GM18870 (cell line): ENCODE results near the gene ZNF334.

Experiments
- ATAC-seq: cut with Tn5 transposase; IDR thresholded peaks from one replicate; pipeline ENCODE4 v1.9.1; 2021; ENCODE audit warnings: moderate library complexity; ENCODE audit not compliant: unreplicated experiment

Gene ZNF334

DNA sequence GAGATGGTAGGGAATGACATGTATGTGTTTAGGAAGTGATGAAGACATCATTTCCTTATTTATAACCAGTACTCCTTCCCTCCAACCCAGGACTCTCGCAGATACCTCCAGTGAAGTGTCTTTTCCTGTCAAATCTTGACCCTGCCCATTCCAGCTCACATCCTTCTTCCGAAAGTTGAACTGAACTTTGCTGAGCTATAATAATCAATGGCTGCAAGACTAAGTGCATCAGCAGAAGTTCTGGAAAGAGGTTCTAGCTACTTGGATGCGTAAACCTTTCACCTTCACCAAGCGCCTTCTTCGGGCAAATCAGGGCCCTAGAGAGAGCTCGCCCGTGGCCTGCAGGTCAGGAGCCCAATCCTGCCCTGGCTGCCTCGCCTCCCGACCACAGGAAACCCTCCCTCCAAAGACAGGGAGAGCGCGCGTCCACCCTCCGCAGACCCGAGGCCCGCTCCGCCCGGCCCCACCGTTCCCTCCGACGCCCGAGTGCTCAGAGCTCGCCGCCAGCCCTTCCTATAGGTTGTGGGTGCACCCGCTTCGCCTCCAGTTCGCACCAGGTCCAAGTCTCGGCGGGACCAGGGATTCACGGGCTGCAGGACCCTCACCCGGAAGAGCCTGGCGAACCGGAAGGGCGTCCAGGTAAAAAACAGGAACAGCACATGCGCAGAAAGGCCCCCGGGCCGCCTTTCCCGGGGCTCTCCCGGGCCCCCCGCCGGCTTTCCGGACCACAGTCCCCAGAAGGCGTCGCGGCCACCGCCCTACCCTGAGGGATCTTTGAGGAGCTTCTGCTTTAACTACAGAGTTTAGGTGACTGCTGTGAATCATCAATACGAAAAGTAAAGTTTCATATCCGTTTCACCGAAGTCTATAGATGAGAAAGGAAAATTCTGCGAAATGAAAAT is at the start of gene ZNF334:
TSS of gene ZNF334 (minus strand) at position 617 of the 902 bp plus-strand sequence. CDS start 1,457 bp downstream, outside the sequence.
- ATAC-seq = no peak

DNA sequence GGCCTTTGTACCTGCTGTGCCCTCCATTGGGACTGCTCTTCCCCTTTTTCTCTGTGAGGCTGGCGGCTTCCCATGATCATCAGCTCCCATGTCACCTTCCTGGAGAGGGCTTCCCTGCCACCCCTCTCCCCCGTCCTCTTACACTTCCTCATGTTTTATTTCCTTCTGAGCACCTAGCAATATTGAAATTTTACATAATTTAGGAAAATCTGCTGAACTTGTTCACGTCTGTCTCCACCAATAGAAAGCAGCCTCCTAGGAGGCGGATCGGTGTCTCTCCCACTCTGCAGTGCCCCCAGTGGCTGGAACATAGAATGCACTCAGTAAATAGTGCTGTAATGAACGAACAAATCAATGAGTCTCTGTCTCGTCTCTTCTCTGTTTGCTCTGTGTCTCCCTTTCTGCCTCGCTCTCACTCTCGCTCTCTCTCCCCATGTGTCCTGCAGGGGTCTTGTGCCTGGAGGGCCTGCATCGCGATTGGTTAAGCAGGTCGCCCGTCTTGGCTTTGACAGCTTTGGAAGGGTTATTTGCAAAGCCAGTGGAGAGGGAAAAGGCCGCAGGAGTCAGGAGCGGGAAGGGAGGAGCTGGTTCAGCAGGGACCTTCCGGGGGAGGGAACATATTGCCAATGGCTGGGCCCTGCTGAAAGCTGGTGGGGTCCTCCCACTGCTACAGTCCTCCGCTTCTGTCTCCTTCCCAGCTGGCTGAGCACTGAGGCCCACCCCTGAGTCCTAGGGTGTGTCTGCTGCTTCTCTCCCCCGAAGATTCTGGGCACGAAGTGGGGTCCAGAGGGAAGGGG is 49.2 kb upstream of the ZNF334 start:
- ATAC-seq = no peak

DNA sequence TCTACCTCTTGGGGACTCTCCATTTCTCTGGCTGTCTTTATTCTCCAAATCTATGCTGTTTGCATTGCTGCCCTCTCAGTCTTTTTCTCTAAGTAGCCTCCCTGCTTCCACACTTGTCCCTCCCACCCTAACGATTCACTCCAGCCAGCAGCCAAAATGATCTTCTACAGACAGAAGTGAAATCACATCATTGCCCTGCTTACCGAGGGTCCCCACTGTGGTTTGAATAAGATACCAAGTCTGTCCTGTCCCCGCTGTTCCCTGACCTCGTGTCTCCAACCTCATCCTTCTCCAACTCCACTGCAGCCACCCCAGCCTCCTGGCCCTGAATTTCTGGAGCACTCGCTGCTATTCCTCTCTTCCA is 48.6 kb upstream of the ZNF334 start:
- ATAC-seq = no peak

DNA sequence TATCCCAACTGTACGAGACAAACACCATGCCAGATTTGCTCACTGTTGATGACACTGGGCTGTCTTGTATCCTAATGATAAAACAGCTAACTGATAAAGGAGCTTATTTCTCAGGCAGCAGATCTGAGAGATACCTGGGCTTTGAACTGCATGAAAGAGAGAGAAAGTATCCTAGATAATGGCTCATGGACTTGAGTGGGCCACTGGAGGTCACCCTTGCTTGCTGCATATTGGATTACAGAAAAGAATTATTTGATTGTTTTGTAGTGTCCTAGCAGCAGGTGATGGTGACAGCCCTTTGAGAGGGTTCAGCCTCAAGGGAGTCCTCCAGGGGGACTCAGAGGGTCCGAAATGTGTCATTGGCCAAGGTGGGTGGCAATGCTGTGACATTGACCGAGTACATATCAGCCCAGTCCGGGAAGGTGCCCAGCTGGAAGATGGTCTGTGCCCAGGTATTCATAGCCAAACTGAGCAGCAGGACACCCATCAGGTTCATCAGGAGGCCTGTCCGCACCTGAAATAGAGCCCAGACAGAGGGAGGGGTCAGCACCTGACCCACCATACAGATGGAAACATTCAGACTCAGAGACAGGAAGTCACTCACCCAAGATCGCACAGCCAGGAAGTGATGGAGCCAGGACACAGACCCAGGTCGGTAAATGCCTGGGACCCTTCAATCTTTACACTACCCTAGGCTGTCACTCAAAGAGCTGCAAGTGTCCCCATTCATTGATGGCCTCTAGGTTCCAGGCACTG is 46.5 kb upstream of the ZNF334 start:
- ATAC-seq = no peak

DNA sequence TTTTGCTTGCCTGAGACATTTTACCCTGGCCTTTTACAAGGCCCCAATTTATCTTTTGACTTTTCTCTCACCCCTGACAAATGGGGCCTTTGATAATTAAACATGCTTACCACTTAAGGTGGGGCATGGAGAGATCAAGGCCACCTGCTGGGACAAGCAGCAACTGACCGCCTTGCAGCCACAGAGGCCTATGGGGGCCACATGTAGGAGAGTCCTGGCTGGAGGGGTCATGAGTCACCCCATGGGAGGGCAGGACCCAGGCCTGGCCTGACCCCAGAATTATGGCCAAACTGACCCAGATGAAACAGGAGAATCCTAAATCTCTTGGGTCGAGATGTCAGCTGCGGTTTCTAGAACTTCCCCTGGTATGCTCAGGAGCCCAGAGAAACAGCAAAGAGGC is 45.6 kb upstream of the ZNF334 start:
- ATAC-seq = no peak

DNA sequence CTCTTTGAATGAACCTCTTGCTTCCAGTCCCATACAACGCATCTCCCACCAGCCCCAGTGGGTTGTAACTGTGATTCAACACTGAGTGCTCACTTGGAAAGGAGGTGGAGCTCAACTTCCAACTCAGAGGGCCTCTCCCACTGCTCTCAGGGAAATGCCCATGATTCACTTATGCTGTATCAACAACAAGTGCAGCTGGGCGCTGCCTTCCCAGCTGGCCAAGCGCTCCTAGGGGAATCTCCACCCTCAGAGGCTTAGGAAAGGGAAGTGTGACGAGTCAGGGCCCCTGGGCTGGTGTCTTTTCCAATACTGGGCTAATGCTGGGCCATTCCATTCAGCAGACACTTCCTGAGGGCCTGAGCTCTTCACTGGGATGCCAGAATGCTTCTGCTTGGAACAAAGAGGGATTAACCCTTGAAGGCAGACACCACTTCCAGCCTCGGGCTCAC is 45.2 kb upstream of the ZNF334 start:
- no peak for ATAC-seq

DNA sequence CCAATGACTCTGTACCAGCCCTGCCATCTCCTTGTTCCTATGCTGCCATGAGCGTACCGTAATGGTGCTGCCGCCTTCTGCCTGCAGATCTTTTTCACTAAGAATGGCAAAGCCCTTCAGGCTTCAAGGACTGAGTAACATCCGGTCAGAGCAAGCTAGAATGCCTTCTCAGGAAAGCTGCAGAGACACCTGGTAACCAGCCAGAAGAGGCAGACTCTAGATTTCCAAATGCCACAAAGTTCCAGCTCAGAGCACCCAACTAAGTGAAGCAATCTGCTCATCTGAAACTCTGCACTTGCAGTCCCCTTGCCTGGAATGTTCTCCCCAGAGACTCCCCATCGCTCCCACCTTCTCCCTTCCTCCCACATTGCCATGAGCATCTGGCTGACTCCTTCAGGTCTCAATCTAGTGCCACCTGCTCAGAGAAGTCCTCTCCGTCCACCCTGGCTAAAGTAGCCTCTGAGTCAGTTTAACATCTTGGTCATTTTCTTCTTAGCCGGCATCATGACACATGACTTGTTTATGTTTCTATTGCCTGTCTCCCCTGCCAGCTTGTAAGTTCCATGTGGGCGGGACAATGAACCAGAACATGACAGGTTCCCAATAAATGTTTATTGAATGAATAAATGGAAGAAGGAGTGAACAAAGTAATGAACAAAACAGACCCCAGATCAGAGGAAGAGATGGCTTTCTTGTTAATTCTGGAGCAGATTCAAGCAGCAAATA is 44.0 kb upstream of the ZNF334 start:
- no peak for ATAC-seq

DNA sequence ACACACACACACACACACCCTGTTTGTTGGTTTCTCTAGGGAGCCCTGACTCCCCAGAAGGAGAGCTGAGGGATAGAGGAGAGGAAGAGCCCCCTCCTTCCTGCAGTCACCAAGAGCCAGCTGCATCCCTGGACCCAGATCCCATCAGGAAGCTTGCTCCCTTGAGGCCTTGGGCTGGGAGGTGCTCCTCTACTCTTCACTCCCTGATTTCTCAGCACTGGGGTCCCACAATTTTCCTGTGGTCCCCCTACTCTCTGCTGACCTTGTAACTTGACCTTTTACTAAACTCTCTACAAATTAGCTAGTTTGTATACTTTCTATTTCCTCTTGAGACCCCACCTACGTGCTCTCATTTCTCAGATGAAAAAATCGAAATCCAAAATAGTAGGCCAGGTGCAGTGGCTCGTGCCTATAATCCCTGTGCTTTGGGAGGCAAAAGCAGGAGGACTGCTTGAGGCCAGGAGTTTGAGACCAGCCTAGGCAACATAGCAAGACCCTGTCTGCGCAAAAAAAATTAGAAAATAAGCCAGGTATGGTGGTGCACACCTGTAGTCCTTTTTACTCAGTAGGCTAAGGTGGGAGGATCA is 42.1 kb upstream of the ZNF334 start:
- no peak for ATAC-seq

DNA sequence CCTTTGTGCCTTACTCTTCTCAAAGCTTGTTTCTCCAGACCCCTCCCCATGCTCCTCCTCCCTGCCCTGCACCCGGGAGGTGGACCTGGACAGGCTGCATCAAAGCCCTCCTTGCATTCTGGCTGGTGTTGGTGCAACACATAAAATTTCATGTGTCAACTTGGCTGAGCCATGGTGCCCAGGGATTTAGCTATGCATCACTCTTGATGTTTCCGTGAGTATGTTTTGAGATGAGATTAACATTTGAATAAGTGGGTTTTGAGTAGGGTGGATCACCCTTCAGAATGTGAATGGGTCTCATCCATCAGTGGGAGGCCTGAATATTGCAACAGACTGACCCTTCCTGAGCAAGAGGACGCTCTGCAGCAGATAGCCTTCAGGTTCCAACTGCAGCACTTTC is 41.5 kb upstream of the ZNF334 start:
- ATAC-seq = no peak

DNA sequence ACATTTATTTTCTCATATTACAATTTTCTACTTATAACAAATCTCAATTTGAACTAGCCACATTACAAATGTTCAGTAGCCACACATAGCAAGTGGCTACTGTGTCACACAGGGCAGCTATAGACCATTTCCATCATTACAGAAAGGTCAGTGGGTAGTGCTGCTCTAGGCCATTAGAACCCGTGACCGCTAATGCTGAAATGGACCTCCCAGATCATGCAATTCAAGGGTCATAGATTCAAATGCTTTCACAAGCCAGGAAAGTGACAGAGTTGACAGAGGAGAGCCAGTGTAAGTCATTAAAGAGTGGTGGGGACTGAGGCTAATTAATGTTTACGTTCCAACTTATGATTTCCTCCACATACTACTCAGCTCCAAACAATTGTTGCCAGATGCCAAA is 40.6 kb upstream of the ZNF334 start:
- ATAC-seq = no peak

DNA sequence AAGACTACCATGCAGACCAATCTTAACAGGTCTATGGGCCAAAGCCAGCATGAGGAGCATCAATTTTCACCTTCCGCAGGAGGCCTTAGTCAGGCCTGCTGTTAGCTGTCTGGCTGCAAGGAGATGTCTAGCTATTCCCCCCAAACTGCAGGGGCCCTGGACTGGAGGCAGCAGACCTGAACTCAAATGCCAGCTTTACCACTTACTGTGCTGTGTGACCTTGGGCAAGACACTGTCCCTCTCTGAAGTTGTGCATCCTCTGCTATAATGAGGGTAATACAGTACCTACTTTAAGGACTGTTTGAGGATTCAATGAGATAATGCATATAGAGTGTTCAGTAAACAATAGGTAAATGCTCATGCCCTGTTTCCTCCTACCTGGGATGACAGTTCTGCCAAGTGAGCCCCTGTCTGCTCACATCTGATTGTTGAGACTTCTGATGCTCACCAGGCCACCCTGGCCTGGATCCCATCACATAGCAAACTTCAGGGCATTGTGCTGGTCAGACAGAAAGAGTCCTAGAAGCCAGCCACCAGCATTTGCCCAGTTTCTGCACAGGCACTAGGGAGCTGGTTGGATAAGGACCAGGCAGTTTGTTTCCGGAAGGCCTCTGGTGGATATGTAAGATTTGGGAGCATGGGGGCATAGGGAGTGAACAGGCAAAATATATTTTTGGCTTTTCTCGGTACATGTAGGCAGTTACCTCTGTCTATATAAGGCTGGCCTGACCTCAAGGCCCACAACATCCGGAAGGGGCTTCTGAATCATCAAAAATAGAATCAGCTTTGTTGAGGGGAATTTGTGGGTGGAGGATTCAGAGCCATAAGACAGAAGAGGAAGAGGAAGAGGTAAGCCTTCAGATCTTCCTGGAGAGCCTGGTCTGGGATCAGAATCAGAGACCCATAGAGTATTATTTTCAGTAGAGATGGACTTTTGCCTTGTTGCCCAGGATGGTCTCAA is 39.4 kb upstream of the ZNF334 start:
- peak; percentile 70 for ATAC-seq

DNA sequence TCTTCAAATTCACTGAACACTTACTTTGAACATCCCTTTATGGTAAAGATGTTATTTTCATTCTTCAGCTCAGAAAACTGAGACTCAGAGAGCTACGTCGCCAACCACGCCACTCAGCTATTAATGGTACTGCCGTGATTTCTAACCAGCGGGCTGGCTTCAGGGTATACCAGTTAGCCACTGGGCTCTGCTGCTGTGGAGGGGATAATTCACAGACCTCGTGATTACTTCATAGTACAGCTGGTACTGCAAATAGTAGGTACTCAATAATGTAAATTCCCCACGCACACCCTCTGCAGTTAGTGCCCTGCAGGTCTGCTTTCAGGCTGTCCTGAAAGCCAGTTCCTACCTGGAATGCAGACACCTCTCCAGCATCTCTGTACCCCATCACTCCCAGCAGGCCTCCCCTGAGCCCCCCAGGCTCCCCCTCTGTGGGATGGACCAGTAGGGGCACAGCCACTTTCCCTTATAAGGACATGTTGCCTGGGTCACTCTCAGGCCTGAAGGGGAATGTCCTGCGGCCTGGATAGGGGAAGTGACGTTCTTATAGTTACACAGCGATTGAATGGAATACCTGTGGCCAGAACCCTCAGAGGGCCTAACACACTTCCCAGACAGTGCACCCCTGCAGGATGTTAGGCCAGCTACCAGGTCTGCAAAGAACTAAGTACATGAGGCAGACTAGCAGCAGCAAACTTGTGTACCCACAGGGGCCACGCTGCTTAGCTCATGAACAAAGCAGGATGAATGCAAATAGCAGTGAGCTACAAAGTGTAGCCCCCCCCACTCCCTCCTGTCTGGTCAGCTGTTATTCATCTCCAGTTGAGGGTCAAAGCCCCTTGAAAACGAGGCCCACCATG is 38.4 kb upstream of the ZNF334 start:
- no peak for ATAC-seq

DNA sequence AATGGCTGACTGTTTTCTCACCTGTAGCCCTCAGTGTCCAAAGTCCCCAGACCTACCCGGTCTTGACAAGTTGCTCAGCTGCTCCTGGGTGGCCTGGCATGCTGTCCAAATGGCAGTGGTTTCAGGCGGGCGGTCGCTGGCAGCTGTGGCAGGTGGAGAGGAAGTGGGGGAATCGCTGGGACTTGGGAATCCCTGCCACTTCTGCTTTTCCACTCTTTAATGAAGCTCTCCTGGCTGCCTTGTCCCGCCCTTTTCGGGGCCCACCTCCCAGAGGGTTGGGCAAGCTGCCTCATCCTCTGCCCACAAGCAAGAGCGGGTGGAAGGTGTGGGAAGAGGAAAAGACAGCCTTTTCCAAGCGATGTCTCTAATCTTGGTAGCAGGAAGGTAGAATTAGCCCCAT is 37.1 kb upstream of the ZNF334 start, which contains the start of gene OCSTAMP:
TSS of gene OCSTAMP (minus strand) at position 194 of the 400 bp plus-strand sequence. CDS start at position 100, 94 bp downstream.
- ATAC-seq = no peak

DNA sequence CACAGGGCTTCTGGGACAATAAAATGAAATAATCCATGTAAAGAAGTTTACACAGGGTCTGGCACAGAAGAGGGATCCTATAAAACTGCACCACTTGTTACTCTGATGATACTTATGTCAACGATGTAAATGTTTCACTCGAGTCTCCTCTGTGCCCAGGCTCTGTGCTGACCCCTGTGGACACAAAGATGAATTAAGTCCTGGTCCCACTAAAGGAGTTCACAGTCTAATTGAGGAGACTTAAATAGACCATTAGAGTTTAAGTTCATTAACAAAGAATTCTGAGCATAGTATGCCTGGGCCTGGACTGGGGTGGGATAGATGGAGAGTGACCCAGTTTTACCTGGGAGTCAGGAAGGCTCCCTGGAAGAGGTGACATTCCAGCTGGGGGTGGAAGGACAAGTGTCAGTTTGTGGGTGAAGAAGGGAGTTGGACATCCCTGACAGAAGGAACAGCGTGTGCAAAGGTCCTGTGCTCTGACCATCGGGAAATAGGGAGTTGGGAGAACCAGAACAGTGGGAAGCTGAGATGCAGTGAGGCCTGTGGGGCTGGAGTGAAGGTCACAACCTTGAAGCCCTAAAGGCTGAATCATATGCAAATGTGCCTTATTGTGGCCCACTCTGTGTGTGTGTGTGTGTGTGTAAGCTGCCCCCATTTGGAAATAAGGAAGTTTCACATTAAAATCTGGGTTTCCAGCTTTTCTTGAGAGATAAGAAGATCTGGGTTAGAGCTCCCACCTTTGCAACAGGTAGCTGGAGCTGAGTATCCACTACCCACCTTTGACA is 36.0 kb upstream of the ZNF334 start:
- no peak for ATAC-seq

DNA sequence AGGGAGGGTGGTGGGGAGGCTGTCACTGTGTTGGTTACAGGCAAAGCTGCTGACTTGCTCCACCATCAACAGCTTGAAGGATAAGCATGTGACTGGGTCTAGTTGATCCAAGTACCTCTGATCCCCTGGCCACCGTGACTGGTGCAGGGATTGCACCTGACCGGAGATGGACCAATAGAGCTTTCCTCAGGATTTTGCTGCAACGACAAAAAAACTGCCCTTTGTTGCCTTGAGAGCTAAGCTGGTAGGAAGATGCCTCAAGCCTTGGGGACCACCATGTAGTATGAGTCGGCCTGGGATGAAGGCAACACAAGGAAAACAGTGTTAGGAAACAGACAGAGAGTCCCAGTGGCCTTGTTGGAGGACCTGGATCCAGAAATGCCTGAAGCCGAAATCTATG is 35.3 kb upstream of the ZNF334 start:
- ATAC-seq = no peak

DNA sequence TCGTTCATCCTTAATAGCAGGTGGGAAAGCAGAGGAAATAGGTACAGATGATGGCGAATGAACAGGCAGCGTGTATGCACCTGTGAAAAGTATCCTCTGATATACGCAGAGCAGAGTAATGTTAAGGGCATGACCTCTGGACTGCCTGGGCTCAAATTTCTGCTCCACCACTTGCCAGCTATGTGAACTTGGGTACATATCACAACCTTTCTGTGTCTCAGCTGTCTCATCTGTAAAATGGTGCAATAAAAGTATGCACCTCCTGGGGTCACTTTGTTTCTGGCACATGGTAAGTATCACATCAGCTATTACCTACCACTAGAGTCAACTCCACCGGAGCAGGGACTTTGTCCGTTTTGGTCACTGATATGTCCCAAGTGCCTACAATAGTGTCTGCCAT is 34.6 kb upstream of the ZNF334 start:
- ATAC-seq = no peak

DNA sequence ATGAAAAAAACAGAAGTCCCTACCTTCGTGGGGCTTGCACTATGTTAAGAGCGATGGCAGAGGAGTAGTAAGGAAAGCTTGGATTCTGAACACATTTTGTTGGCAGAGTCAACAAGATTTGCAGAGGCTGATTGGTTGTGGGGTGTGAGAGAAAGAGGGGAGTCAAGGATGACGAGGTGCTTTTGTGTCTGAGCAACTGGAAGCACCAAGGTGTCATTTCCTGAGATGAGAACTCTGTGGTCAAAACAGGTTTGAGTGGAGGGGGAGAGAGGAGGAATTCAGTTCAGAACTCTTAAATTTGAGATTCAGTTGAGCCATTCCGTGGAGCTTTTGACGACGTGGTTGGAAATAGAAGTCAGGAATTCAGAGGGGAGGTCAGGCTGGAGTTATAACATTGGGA is 33.6 kb upstream of the ZNF334 start:
- ATAC-seq = no peak
